Osteocyte (in vitro differentiated cells): Measurements from ENCODE around the gene KCNN3. TPM values are rescaled to one million over a fixed set of nuclear protein-coding genes. Genes with fewer than 3 reads are reported as not detected.

ENCODE experiments used
- DNase-seq: peaks from one replicate; pipeline ENCODE4 v3.0.0; 2021; ENCODE audit warnings: mixed read lengths; ENCODE audit not compliant: unreplicated experiment; ENCODE audit errors: extremely low spot score
- H3K27ac Mint-ChIP-seq: one replicate; pipeline ENCODE4 v1.8.0; 2021; ENCODE audit warnings: mild to moderate bottlenecking, mixed read lengths; ENCODE audit not compliant: unreplicated experiment
- H3K27me3 Mint-ChIP-seq: one replicate; pipeline ENCODE4 v1.8.0; 2021; ENCODE audit warnings: mixed read lengths; ENCODE audit not compliant: unreplicated experiment
- H3K36me3 Mint-ChIP-seq: one replicate; pipeline ENCODE4 v1.8.0; 2021; ENCODE audit warnings: mixed read lengths; ENCODE audit not compliant: unreplicated experiment
- H3K4me1 Mint-ChIP-seq: one replicate; pipeline ENCODE4 v1.8.0; 2021; ENCODE audit warnings: mixed read lengths; ENCODE audit not compliant: unreplicated experiment
- H3K4me3 Mint-ChIP-seq: one replicate; pipeline ENCODE4 v1.8.0; 2021; ENCODE audit warnings: mild to moderate bottlenecking, moderate library complexity, mixed read lengths; ENCODE audit not compliant: unreplicated experiment
- H3K9me3 Mint-ChIP-seq: one replicate; pipeline ENCODE4 v1.8.0; 2021; ENCODE audit warnings: mixed read lengths; ENCODE audit not compliant: unreplicated experiment
- CTCF ChIP-seq: fragments of 200-600 bp; sonication (generic); IDR thresholded peaks from 2 replicates; pipeline ENCODE4 v1.5.0; 2021; ENCODE audit warnings: antibody characterized with exemption, mild to moderate bottlenecking, moderate library complexity
- total RNA-seq: library from RNA; stranded (reverse); gene quantifications from 2 replicates; pipeline ENCODE4 v1.2.1, GENCODE V29; 2021

The KCNN3 gene
- total RNA-seq, 1 donor from 2014 or later = 0.16 TPM

- Mint-ChIP-seq H3K4me3 (no peak overlapping the region), H3K36me3 (no peaks in the 10 kb centered on the region), H3K27me3 (peaks cover 46% of the 10 kb centered on the region), H3K27ac (no peak overlapping the region), H3K9me3 (peaks cover 4% of the 10 kb centered on the region), H3K4me1 (no peaks in the 10 kb centered on the region)
- TF ChIP-seq CTCF = no peak
- DNase-seq = no peak
These were observed 26.7 kb upstream of the KCNN3 start for GRCh38 chr1:154896771-154897286.

- H3K9me3 Mint-ChIP-seq = peaks cover 4% of the 10 kb centered on the region
- no peak for TF ChIP-seq CTCF
- no peak overlapping the region for H3K4me3 Mint-ChIP-seq
- DNase-seq = no peak
- peaks cover 51% of the 10 kb centered on the region for H3K27me3 Mint-ChIP-seq
- no peak overlapping the region for H3K27ac Mint-ChIP-seq
- no peaks in the 10 kb centered on the region for H3K36me3 Mint-ChIP-seq
- H3K4me1 Mint-ChIP-seq = no peaks in the 10 kb centered on the region
These were observed 25.7 kb upstream of the KCNN3 start for GRCh38 chr1:154895798-154896197.

- H3K27me3 Mint-ChIP-seq = peaks cover 66% of the 10 kb centered on the region
- no peak for TF ChIP-seq CTCF
- H3K4me1 Mint-ChIP-seq = no peaks in the 10 kb centered on the region
- DNase-seq = no peak
- H3K9me3 Mint-ChIP-seq = peaks cover 4% of the 10 kb centered on the region
- no peak overlapping the region for H3K4me3 Mint-ChIP-seq
- no peak overlapping the region for H3K27ac Mint-ChIP-seq
- H3K36me3 Mint-ChIP-seq = no peaks in the 10 kb centered on the region
These were observed 21.4 kb upstream of the KCNN3 start for GRCh38 chr1:154891452-154891851.

DNA sequence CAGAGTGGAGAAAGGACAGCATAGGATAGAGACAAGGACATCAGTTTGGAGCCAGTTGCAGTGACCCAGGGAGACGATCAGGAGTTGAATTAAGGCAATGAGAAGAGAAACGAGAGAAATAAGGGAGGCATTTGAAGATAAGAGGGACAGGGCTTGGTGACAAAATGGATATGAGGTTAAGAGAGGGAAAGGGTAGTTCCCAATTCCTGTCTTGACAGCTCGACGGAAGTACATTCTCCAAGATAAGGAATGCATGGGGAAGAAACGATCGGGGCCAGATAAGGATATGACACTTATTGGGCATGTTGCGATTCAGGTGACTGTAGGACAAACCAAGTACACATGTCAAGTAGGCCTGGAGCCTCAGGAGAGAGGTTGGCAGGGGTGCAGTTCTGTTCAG lies 18.7 kb upstream of the KCNN3 start:
- peaks cover 4% of the 10 kb centered on the region for H3K9me3 Mint-ChIP-seq
- DNase-seq = no peak
- H3K27ac Mint-ChIP-seq = no peak overlapping the region
- peaks cover 69% of the 10 kb centered on the region for H3K27me3 Mint-ChIP-seq
- H3K4me1 Mint-ChIP-seq = no peaks in the 10 kb centered on the region
- H3K36me3 Mint-ChIP-seq = no peaks in the 10 kb centered on the region
- no peak overlapping the region for H3K4me3 Mint-ChIP-seq
- no peak for TF ChIP-seq CTCF

DNA sequence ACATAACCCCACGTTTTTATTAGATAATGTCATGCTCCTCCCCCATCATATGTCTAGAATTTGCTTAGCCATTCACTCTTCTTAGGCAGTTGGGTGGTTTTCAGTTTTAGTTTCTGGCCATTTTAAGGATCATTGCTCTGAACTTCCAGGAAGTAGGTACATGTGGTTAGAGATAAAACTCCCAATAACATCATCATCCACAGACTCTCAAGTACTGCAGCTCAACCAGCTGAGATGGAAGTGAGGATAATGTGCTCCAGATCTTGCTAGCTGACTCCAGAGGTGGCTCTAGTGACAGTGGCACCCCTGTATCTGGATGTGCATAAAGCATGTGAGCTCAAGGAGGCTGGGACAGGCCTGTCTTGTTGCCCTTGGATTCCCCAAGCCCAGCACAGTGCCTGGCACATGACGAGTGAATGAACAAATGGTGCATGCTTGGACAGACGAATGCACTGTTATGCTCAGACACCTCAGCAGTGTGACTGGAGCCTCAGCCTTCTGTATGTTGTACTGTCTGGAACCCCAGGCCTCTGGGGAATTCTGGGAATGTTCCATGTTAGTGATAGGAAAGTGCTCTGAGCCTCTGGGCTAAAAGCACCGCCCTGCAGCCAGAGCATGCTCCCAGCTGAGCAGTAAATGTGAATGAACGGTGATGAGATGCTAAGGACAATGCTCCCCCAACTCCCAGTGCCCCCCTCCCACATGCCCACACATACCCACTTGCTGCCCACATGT lies 16.4 kb upstream of the KCNN3 start:
- no peaks in the 10 kb centered on the region for H3K36me3 Mint-ChIP-seq
- H3K9me3 Mint-ChIP-seq = no peaks in the 10 kb centered on the region
- peaks cover 56% of the 10 kb centered on the region for H3K27me3 Mint-ChIP-seq
- H3K4me3 Mint-ChIP-seq = no peak overlapping the region
- H3K4me1 Mint-ChIP-seq = no peaks in the 10 kb centered on the region
- no peak for DNase-seq
- TF ChIP-seq CTCF = no peak
- H3K27ac Mint-ChIP-seq = no peak overlapping the region
